Natural killer cell (primary cell): ENCODE results near the gene SLC4A1AP. TPM values are rescaled to one million over a fixed set of nuclear protein-coding genes. Genes with fewer than 3 reads are reported as not detected.

ENCODE experiments used
- ATAC-seq, 3 donors: fragments of 150-1000 bp in 2 of 3; fragments of 200-7000 bp in 1 of 3; cut with Tn5 transposase; 1 replicate in 1 of 3; 2 replicates in 2 of 3; pipeline ENCODE4 v1.10.0; 2021; ENCODE audit warnings: mild to moderate bottlenecking in 2 of 3, moderate library complexity in 2 of 3
- DNase-seq, 2 donors: peaks; one replicate each; pipeline versions ENCODE4 v3.0.0 to v3.0.0-alpha.2; 2013 to 2021; ENCODE audit warnings: mixed read lengths in 1 of 2
- H3K27ac ChIP-seq: one replicate; pipeline ENCODE4 v1.5.1; 2013; ENCODE audit warnings: mild to moderate bottlenecking, low read length
- H3K27me3 ChIP-seq: one replicate; pipeline ENCODE4 v1.6.1; 2013; ENCODE audit warnings: low read length; ENCODE audit not compliant: control insufficient read depth, insufficient read depth
- H3K36me3 ChIP-seq: one replicate; pipeline ENCODE4 v1.6.1; 2013; ENCODE audit warnings: low read length; ENCODE audit not compliant: control insufficient read depth, insufficient read depth
- H3K4me1 ChIP-seq: one replicate; pipeline ENCODE4 v1.6.1; 2013; ENCODE audit warnings: low read length; ENCODE audit not compliant: control insufficient read depth, insufficient read depth
- H3K4me3 ChIP-seq: one replicate; pipeline ENCODE4 v1.5.1; 2013; ENCODE audit warnings: low read length
- H3K9me3 ChIP-seq: one replicate; pipeline ENCODE4 v1.6.1; 2013; ENCODE audit warnings: low read length; ENCODE audit not compliant: control insufficient read depth, insufficient read depth
- H3K27ac Mint-ChIP-seq, 2 donors: one replicate each; pipeline ENCODE4 v1.8.0; 2022; ENCODE audit warnings: mild to moderate bottlenecking in 2 of 2, mixed read lengths in 2 of 2, moderate library complexity in 1 of 2
- H3K27me3 Mint-ChIP-seq, 2 donors: one replicate each; pipeline ENCODE4 v1.8.0; 2022; ENCODE audit warnings: low read depth in 2 of 2, mixed read lengths in 2 of 2
- H3K36me3 Mint-ChIP-seq: one replicate; pipeline ENCODE4 v1.8.0; 2022; ENCODE audit warnings: mixed read lengths
- H3K4me1 Mint-ChIP-seq, 2 donors: one replicate each; pipeline ENCODE4 v1.8.0; 2022; ENCODE audit warnings: mixed read lengths in 2 of 2
- H3K4me3 Mint-ChIP-seq: one replicate; pipeline ENCODE4 v1.8.0; 2022; ENCODE audit warnings: mild to moderate bottlenecking, moderate library complexity, mixed read lengths
- H3K9me3 Mint-ChIP-seq, 2 donors: one replicate each; pipeline ENCODE4 v1.8.0; 2022; ENCODE audit warnings: mixed read lengths in 2 of 2
- WGBS: methylation state at CpG from one replicate; pipeline ENCODE4 v1.1.7; 2013; ENCODE audit warnings: missing lambda C conversion rate; ENCODE audit not compliant: insufficient coverage; 5-methylcytosine and 5-hydroxymethylcytosine counted together
- intact Hi-C: fragments of 100-400 bp; cut with micrococcal nuclease; formaldehyde crosslinking; loops from one replicate; pipeline ENCODE4 v1.14.2; 2022
- total RNA-seq, 4 donors: library from RNA; stranded (reverse); fragments of 120-200 nt in 1 of 4; gene quantifications; one replicate each; pipeline versions ENCODE4 v1.2.3 to v1.2.4, GENCODE V29; 2013 to 2022
- TF ChIP-seq, protein P1 (sequence below): fragments of 200-600 bp; IDR thresholded peaks from one replicate; pipeline ENCODE4 v1.8.0; 2022; ENCODE audit warnings: antibody characterized with exemption

Gene SLC4A1AP
- total RNA-seq, 3 donors from 2014 or later (not counting 1 experiment from before 2014, with no cell fraction given): 22.0 to 26.0 (median 24.8) TPM

DNA sequence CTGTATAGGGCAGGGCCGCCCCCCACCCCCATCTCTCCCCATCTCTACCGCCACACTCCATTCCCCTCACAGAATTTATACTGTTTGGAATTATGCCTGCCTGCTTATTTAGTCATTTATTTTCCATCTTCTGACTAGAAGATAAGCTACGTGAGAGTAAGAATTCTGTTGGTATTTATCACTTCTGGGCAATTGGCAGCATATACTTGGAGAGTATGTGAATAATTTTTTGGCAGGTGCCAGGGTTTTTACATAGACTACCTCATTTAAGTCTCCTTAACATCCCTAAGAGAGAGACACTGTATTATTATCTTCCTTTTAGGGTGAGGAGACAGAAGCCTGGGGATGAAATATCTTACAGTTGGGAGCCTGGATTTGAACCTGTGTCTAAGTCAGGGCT is 45.0 kb downstream of the SLC4A1AP start:
- Histone ChIP-seq H3K36me3 (no peaks in the 10 kb centered on the region), H3K27ac (no peak overlapping the region), H3K4me3 (no peak overlapping the region), H3K27me3 (no peaks in the 10 kb centered on the region), H3K4me1 (peaks cover 4% of the 10 kb centered on the region), H3K9me3 (no peaks in the 10 kb centered on the region)
- Mint-ChIP-seq H3K27me3 (peaks cover 0 to 7% of the 10 kb centered on the region in 2 donors), H3K36me3 (no peaks in the 10 kb centered on the region), H3K27ac (no peak overlapping the region), H3K9me3 (no peaks in the 10 kb centered on the region), H3K4me3 (no peak overlapping the region), H3K4me1 (peaks cover 0 to 4% of the 10 kb centered on the region in 2 donors)
- intact Hi-C loops: no loop called here
- WGBS: 92% methylated on average over 2 of the region's 3 CpGs
- TF ChIP-seq, protein P1, sequence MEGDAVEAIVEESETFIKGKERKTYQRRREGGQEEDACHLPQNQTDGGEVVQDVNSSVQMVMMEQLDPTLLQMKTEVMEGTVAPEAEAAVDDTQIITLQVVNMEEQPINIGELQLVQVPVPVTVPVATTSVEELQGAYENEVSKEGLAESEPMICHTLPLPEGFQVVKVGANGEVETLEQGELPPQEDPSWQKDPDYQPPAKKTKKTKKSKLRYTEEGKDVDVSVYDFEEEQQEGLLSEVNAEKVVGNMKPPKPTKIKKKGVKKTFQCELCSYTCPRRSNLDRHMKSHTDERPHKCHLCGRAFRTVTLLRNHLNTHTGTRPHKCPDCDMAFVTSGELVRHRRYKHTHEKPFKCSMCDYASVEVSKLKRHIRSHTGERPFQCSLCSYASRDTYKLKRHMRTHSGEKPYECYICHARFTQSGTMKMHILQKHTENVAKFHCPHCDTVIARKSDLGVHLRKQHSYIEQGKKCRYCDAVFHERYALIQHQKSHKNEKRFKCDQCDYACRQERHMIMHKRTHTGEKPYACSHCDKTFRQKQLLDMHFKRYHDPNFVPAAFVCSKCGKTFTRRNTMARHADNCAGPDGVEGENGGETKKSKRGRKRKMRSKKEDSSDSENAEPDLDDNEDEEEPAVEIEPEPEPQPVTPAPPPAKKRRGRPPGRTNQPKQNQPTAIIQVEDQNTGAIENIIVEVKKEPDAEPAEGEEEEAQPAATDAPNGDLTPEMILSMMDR: no peak
- no peak for DNase-seq
- no peak for ATAC-seq

- no peaks in the 10 kb centered on the region for H3K36me3 Mint-ChIP-seq
- H3K9me3 Mint-ChIP-seq: no peaks in the 10 kb centered on the region
- H3K9me3 ChIP-seq: no peaks in the 10 kb centered on the region
- H3K27ac Mint-ChIP-seq: no peak overlapping the region
- no peaks in the 10 kb centered on the region for H3K36me3 ChIP-seq
- WGBS: 84% methylated on average over 2 of the region's 2 CpGs
- H3K4me3 ChIP-seq: no peak overlapping the region
- no peak overlapping the region for H3K4me3 Mint-ChIP-seq
- no peaks in the 10 kb centered on the region for H3K4me1 Mint-ChIP-seq
- DNase-seq (no peak), ATAC-seq (no peak)
- intact Hi-C loops: no loop called here
- H3K27ac ChIP-seq: no peak overlapping the region
- TF ChIP-seq, protein P1: no peak
- H3K27me3 Mint-ChIP-seq: peaks cover 0 to 7% of the 10 kb centered on the region in 2 donors
- H3K4me1 ChIP-seq: no peaks in the 10 kb centered on the region
- H3K27me3 ChIP-seq: no peaks in the 10 kb centered on the region
Observed at GRCh38 chr2:27709326-27709725, 45.6 kb downstream of the SLC4A1AP start.

- H3K9me3 Mint-ChIP-seq: no peaks in the 10 kb centered on the region
- Histone ChIP-seq H3K36me3 (no peaks in the 10 kb centered on the region), H3K27me3 (no peaks in the 10 kb centered on the region), H3K4me1 (peaks cover 2% of the 10 kb centered on the region), H3K4me3 (no peak overlapping the region), H3K27ac (no peak overlapping the region), H3K9me3 (no peaks in the 10 kb centered on the region)
- peaks cover 6% of the 10 kb centered on the region in 2 donors for H3K4me1 Mint-ChIP-seq
- intact Hi-C loops: no loop called here
- TF ChIP-seq, protein P1: no peak
- no peak for ATAC-seq
- H3K27me3 Mint-ChIP-seq: peaks cover 0 to 11% of the 10 kb centered on the region in 2 donors
- H3K4me3 Mint-ChIP-seq: no peak overlapping the region
- 100% methylated on average over 7 of the region's 7 CpGs for WGBS
- no peak overlapping the region for H3K27ac Mint-ChIP-seq
- DNase-seq: no peak
- no peaks in the 10 kb centered on the region for H3K36me3 Mint-ChIP-seq
Observed at GRCh38 chr2:27709960-27710575, 46.4 kb downstream of the SLC4A1AP start.
